SK-N-SH (cell line): ENCODE data around the gene CASK. TPM values are rescaled to one million over a fixed set of nuclear protein-coding genes. Genes with fewer than 3 reads are reported as not detected.

Experiments used
- CTCF ChIA-PET: fragments of 300-600, 350-600 bp; formaldehyde crosslinking; extraction: SDS; loops from one replicate; lab custom pipeline; 2021; lab: Yijun Ruan, JAX
- POLR2A ChIA-PET: fragments of 350-600 bp; sonication (Branson Sonifier 250); formaldehyde crosslinking; extraction: SDS; loops from one replicate; lab custom pipeline; 2020; ENCODE audit warnings: antibody characterized with exemption, inconsistent platforms; lab: Yijun Ruan, JAX
- DNase-seq: peaks from one replicate; pipeline ENCODE4 v3.0.0; 2012
- H2AFZ ChIP-seq: fragments of 200-600 bp; sonication (generic); 2 replicates; pipeline ENCODE4 v1.8.1; 2016; ENCODE audit warnings: antibody characterized with exemption, mild to moderate bottlenecking, low read depth
- H3F3A ChIP-seq: fragments of 200-600 bp; sonication (generic); replicated peaks from 2 replicates; pipeline ENCODE3; 2016; ENCODE audit warnings: antibody characterized with exemption, mild to moderate bottlenecking; ENCODE audit not compliant: insufficient read depth
- H3K27ac ChIP-seq, 2 experiments: fragments of 200-500 bp in 1 of 2; fragments of 200-600 bp in 1 of 2; sonication (Bioruptor generic) in 1 of 2; sonication (generic), shearing (Covaris generic) in 1 of 2; 2 replicates each; pipeline versions ENCODE4 v1.5.1 to v1.6.1; 2014 to 2016; ENCODE audit warnings: low read depth in 2 of 2, inconsistent platforms in 1 of 2, low read length in 1 of 2, mild to moderate bottlenecking in 1 of 2, mixed read lengths in 1 of 2
- H3K27me3 ChIP-seq: fragments of 200-600 bp; sonication (generic), shearing (Covaris generic); 2 replicates; pipeline ENCODE4 v1.6.1; 2016; ENCODE audit warnings: mixed run types; ENCODE audit not compliant: insufficient read depth
- H3K36me3 ChIP-seq, 2 experiments: fragments of 200-500 bp in 1 of 2; fragments of 200-600 bp in 1 of 2; sonication (Bioruptor generic) in 1 of 2; sonication (generic) in 1 of 2; replicated peaks in 1 of 2; 2 replicates each; pipeline versions ENCODE3 to v1.5.1; 2014 to 2016; ENCODE audit warnings: low read length in 1 of 2, mild to moderate bottlenecking in 1 of 2; ENCODE audit not compliant: insufficient read depth in 2 of 2, control insufficient read depth in 1 of 2
- H3K4me1 ChIP-seq, 2 experiments: fragments of 200-500 bp in 1 of 2; fragments of 200-600 bp in 1 of 2; sonication (Bioruptor generic) in 1 of 2; sonication (generic), shearing (Covaris generic) in 1 of 2; 2 replicates each; pipeline versions ENCODE4 v1.5.1 to v1.6.1; 2014 to 2016; ENCODE audit warnings: low read depth in 1 of 2, low read length in 1 of 2, mixed run types in 1 of 2; ENCODE audit not compliant: insufficient read depth in 2 of 2, control insufficient read depth in 1 of 2
- H3K4me2 ChIP-seq: fragments of 200-600 bp; sonication (generic), shearing (Covaris generic); 2 replicates; pipeline ENCODE4 v1.6.1; 2017; ENCODE audit warnings: mixed run types
- H3K4me3 ChIP-seq, 2 experiments: fragments of 200-500 bp in 1 of 2; fragments of 200-600 bp in 1 of 2; sonication (Bioruptor generic) in 1 of 2; sonication (generic), shearing (Covaris generic) in 1 of 2; 2 replicates each; pipeline versions ENCODE4 v1.5.1 to v1.8.1; 2014 to 2016; ENCODE audit warnings: low read depth in 2 of 2, inconsistent platforms in 1 of 2, low read length in 1 of 2, mild to moderate bottlenecking in 1 of 2, mixed read lengths in 1 of 2, moderate library complexity in 1 of 2
- H3K79me2 ChIP-seq: fragments of 200-600 bp; sonication (generic); 2 replicates; pipeline ENCODE4 v1.8.1; 2017; ENCODE audit warnings: mild to moderate bottlenecking; ENCODE audit not compliant: insufficient read depth
- H3K9ac ChIP-seq: fragments of 200-600 bp; sonication (generic); 2 replicates; pipeline ENCODE4 v1.6.1; 2017; ENCODE audit warnings: mixed run types
- H3K9me2 ChIP-seq: fragments of 200-600 bp; sonication (generic); 2 replicates; pipeline ENCODE4 v1.6.1; 2017; ENCODE audit warnings: mixed run types
- H3K9me3 ChIP-seq: fragments of 200-600 bp; sonication (generic); 2 replicates; pipeline ENCODE4 v1.6.1; 2017; ENCODE audit warnings: mixed run types, mild to moderate bottlenecking, moderate library complexity
- H4K20me1 ChIP-seq: fragments of 200-600 bp; sonication (generic); 2 replicates; pipeline ENCODE4 v1.6.1; 2017; ENCODE audit warnings: mild to moderate bottlenecking, mixed run types; ENCODE audit not compliant: insufficient read depth
- ELF1 ChIP-seq: IDR thresholded peaks from 2 replicates; pipeline ENCODE4 v1.4.0; 2012
- EP300 ChIP-seq, 2 experiments: IDR thresholded peaks; 2 replicates each; pipeline versions ENCODE4 v1.4.0 to v1.6.1; 2012; ENCODE audit warnings: borderline replicate concordance in 1 of 2, low read depth in 1 of 2, low read length in 1 of 2
- EZH2phosphoT487 ChIP-seq: fragments of 200-600 bp; sonication (generic); IDR thresholded peaks from 2 replicates; pipeline ENCODE4 v1.6.1; 2017; ENCODE audit warnings: low read depth, mixed run types, mild to moderate bottlenecking, antibody characterized with exemption, moderate library complexity, borderline replicate concordance
- FOXM1 ChIP-seq: IDR thresholded peaks from 2 replicates; pipeline ENCODE4 v1.4.0; 2012; ENCODE audit warnings: low read depth, mild to moderate bottlenecking
- GABPA ChIP-seq: IDR thresholded peaks from 2 replicates; pipeline ENCODE4 v1.4.0; 2012; ENCODE audit warnings: low read depth, mild to moderate bottlenecking
- GATA2 ChIP-seq: sonication (generic); formaldehyde crosslinking; IDR thresholded peaks from 2 replicates; pipeline ENCODE4 v1.5.0; 2020; ENCODE audit warnings: mild to moderate bottlenecking, missing genetic modification reagents
- MEF2A ChIP-seq: IDR thresholded peaks from 2 replicates; pipeline ENCODE4 v1.4.0; 2012; ENCODE audit warnings: low read depth, borderline replicate concordance
- MXI1 ChIP-seq: IDR thresholded peaks from 2 replicates; pipeline ENCODE4 v1.6.1; 2012; ENCODE audit warnings: mild to moderate bottlenecking, low read depth, low read length, improper control_type of control experiment
- NFIC ChIP-seq: IDR thresholded peaks from 2 replicates; pipeline ENCODE4 v1.4.0; 2012; ENCODE audit warnings: borderline replicate concordance
- NRF1 ChIP-seq: IDR thresholded peaks from 2 replicates; pipeline ENCODE4 v1.6.1; 2012; ENCODE audit warnings: low read depth, mild to moderate bottlenecking, low read length
- POLR2AphosphoS5 ChIP-seq: IDR thresholded peaks from 2 replicates; pipeline ENCODE4 v1.6.1; 2012; ENCODE audit warnings: low read depth, low read length
- RFX5 ChIP-seq: IDR thresholded peaks from 2 replicates; pipeline ENCODE4 v1.6.1; 2012; ENCODE audit warnings: mild to moderate bottlenecking, improper control_type of control experiment, low read length
- RXRA ChIP-seq: IDR thresholded peaks from 2 replicates; pipeline ENCODE4 v1.4.0; 2012; ENCODE audit warnings: low read depth, mild to moderate bottlenecking, borderline replicate concordance
- SIN3A ChIP-seq: IDR thresholded peaks from 2 replicates; pipeline ENCODE4 v1.6.1; 2012; ENCODE audit warnings: low read depth, mild to moderate bottlenecking, low read length, moderate library complexity, borderline replicate concordance
- TAF1 ChIP-seq: IDR thresholded peaks from 2 replicates; pipeline ENCODE4 v1.6.1; 2012; ENCODE audit warnings: low read depth, mild to moderate bottlenecking, low read length, moderate library complexity, borderline replicate concordance
- YY1 ChIP-seq: IDR thresholded peaks from 2 replicates; pipeline ENCODE4 v1.4.0; 2012; ENCODE audit warnings: low read depth, mild to moderate bottlenecking
- WGBS: methylation state at CpG from one replicate; pipeline ENCODE4 v1.1.6; 2017; ENCODE audit warnings: low lambda C conversion rate; 5-methylcytosine and 5-hydroxymethylcytosine counted together
- polyA plus RNA-seq, 3 experiments: library from polyadenylated mRNA; depleted of rRNA; stranded (reverse); fragments of >200 nt; gene quantifications; 2 replicates each; pipeline ENCODE4 v1.2.3, GENCODE V29; 2012
- TF ChIP-seq, protein P1 (sequence below): IDR thresholded peaks from 2 replicates; pipeline ENCODE4; 2012
- TF ChIP-seq, protein P2 (sequence below): fragments of 200-600 bp; sonication (generic); IDR thresholded peaks from 2 replicates; pipeline ENCODE4 v1.6.1; 2017; ENCODE audit warnings: antibody characterized with exemption, mild to moderate bottlenecking, moderate library complexity
- TF ChIP-seq, protein P3 (sequence below): IDR thresholded peaks from 2 replicates; pipeline ENCODE4 v1.4.0; 2012; ENCODE audit warnings: low read depth

Gene CASK
- polyA plus RNA-seq, 1 of the 3 experiments (the other 2 are of a cell fraction) = 7.0 TPM

DNA sequence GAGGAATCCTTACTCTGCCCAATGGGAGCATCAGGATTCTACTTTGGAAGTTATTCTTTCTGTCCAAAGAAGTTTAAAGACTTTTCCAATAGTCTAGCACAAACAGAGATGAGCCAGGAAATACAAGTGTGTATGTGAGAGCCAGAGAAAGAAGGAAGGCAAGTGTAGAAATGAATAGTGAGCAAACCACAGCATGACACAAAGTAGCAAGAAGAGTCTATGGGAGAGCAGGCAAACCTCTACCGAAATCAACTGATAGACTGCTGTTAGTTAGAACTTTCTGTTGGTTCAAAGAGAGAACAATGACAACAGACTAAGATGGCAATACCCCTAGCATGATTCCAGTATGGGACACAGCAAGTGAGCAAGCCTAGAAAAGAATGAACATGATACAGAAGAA, 250.7 kb downstream of the CASK start:
- Histone ChIP-seq H3K9ac (no peak overlapping the region), H3K27me3 (no peaks in the 10 kb centered on the region; the same call in 1 of the 2 replicates), H3K79me2 (no peaks in the 10 kb centered on the region), H3K4me1 (no peaks in the 10 kb centered on the region), H2AFZ (no peak overlapping the region), H3K9me2 (no peaks in the 10 kb centered on the region), H3K36me3 (no peaks in the 10 kb centered on the region), H3K9me3 (no peaks in the 10 kb centered on the region), H3F3A (no peaks in the 10 kb centered on the region), H4K20me1 (no peaks in the 10 kb centered on the region), H3K4me3 (no peak overlapping the region), H3K27ac (no peak overlapping the region), H3K4me2 (no peak overlapping the region)
- POLR2A ChIA-PET = no interaction called here
- CTCF ChIA-PET = no interaction called here
- TF ChIP-seq EZH2phosphoT487 (no peak), SIN3A (no peak), GATA2 (CRISPR knock-in tag) (no peak), MEF2A (no peak), RFX5 (no peak), NFIC (no peak), EP300 (IDR thresholded peaks at IDR 0.05; ENCODE audit: borderline replicate concordance in 1 of 2, low read depth in 1 of 2, low read length in 1 of 2) (no peak), POLR2AphosphoS5 (no peak), TAF1 (no peak), FOXM1 (no peak), GABPA (no peak), MXI1 (no peak), RXRA (no peak), YY1 (no peak), ELF1 (no peak), NRF1 (no peak)
- TF ChIP-seq, protein P1, sequence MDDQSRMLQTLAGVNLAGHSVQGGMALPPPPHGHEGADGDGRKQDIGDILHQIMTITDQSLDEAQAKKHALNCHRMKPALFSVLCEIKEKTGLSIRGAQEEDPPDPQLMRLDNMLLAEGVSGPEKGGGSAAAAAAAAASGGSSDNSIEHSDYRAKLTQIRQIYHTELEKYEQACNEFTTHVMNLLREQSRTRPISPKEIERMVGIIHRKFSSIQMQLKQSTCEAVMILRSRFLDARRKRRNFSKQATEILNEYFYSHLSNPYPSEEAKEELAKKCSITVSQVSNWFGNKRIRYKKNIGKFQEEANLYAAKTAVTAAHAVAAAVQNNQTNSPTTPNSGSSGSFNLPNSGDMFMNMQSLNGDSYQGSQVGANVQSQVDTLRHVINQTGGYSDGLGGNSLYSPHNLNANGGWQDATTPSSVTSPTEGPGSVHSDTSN = no peak
- TF ChIP-seq, protein P2, sequence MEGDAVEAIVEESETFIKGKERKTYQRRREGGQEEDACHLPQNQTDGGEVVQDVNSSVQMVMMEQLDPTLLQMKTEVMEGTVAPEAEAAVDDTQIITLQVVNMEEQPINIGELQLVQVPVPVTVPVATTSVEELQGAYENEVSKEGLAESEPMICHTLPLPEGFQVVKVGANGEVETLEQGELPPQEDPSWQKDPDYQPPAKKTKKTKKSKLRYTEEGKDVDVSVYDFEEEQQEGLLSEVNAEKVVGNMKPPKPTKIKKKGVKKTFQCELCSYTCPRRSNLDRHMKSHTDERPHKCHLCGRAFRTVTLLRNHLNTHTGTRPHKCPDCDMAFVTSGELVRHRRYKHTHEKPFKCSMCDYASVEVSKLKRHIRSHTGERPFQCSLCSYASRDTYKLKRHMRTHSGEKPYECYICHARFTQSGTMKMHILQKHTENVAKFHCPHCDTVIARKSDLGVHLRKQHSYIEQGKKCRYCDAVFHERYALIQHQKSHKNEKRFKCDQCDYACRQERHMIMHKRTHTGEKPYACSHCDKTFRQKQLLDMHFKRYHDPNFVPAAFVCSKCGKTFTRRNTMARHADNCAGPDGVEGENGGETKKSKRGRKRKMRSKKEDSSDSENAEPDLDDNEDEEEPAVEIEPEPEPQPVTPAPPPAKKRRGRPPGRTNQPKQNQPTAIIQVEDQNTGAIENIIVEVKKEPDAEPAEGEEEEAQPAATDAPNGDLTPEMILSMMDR = no peak
- TF ChIP-seq, protein P3, sequence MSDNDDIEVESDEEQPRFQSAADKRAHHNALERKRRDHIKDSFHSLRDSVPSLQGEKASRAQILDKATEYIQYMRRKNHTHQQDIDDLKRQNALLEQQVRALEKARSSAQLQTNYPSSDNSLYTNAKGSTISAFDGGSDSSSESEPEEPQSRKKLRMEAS = no peak
- 52% methylated on average over 1 of the region's 1 CpG for WGBS
- no peak for DNase-seq
